ENCODE results near the gene CCDC85A. TPM values are rescaled to one million over a fixed set of nuclear protein-coding genes. Genes with fewer than 3 reads are reported as not detected.

The CCDC85A gene
- total RNA-seq, 4 donors from 2014 or later, result 2.7 to 3.7 (median 3.6) TPM

- intact Hi-C loops (cut with DNase I; ENCODE audit: low total_unique reads), result no loop called here
- no peak for TF ChIP-seq POLR2A (IDR thresholded peaks at IDR 0.05)
- 56 to 59% methylated on average over 2 of the region's 2 CpGs for WGBS, 2 donors
- no peak overlapping the region for H3K4me3 ChIP-seq (ENCODE audit: low read depth, poor library complexity, severe bottlenecking)
- DNase-seq (ENCODE audit: low spot score in 2 of 2), result no peak
Measured at GRCh38 chr2:56263876-56264275, 80.1 kb downstream of the CCDC85A start.

- TF ChIP-seq CTCF (IDR thresholded peaks at IDR 0.05) (no peak), POLR2A (IDR thresholded peaks at IDR 0.05) (no peak)
- WGBS, 2 donors, result 68 to 72% methylated on average over 5 of the region's 5 CpGs
- H3K4me3 ChIP-seq (ENCODE audit: low read depth, poor library complexity, severe bottlenecking), result no peak overlapping the region
- no peak for DNase-seq (ENCODE audit: low spot score in 2 of 2)
- intact Hi-C loops (cut with DNase I; ENCODE audit: low total_unique reads), result no loop called here
Measured at GRCh38 chr2:56266761-56267414, 83.1 kb downstream of the CCDC85A start.

GRCh38 chr2:56267415-56267788, 83.6 kb downstream of the CCDC85A start:
- intact Hi-C loops (cut with DNase I; ENCODE audit: low total_unique reads), result no loop called here
- DNase-seq (ENCODE audit: low spot score in 2 of 2), result no peak
- H3K4me3 ChIP-seq (ENCODE audit: low read depth, poor library complexity, severe bottlenecking), result no peak overlapping the region
- no peak for TF ChIP-seq POLR2A (IDR thresholded peaks at IDR 0.05)
- no peak for TF ChIP-seq CTCF (IDR thresholded peaks at IDR 0.05)
- whole genome bisulfite sequencing, 2 donors, result 73 to 78% methylated on average over 3 of the region's 3 CpGs

GRCh38 chr2:56268856-56269255, 85.1 kb downstream of the CCDC85A start:
- intact Hi-C loops (cut with DNase I; ENCODE audit: low total_unique reads), result no loop called here
- DNase-seq (ENCODE audit: low spot score in 2 of 2), result no peak
- 78 to 80% methylated on average over 2 of the region's 2 CpGs for WGBS, 2 donors
- no peak overlapping the region for H3K4me3 ChIP-seq (ENCODE audit: low read depth, poor library complexity, severe bottlenecking)
- TF ChIP-seq CTCF (IDR thresholded peaks at IDR 0.05) (no peak), POLR2A (IDR thresholded peaks at IDR 0.05) (no peak)

GRCh38 chr2:56271275-56271674, 87.5 kb downstream of the CCDC85A start:
- TF ChIP-seq CTCF (IDR thresholded peaks at IDR 0.05) (no peak), POLR2A (IDR thresholded peaks at IDR 0.05) (no peak)
- 80 to 84% methylated on average over 2 of the region's 2 CpGs for WGBS, 2 donors
- DNase-seq (ENCODE audit: low spot score in 2 of 2), result no peak
- no peak overlapping the region for H3K4me3 ChIP-seq (ENCODE audit: low read depth, poor library complexity, severe bottlenecking)
- intact Hi-C loops (cut with DNase I; ENCODE audit: low total_unique reads), result no loop called here

GRCh38 chr2:56285224-56285623, 101.4 kb downstream of the CCDC85A start:
- 96 to 97% methylated on average over 5 of the region's 5 CpGs for WGBS, 2 donors
- TF ChIP-seq POLR2A (IDR thresholded peaks at IDR 0.05), result no peak
- TF ChIP-seq CTCF (IDR thresholded peaks at IDR 0.05), result no peak
- H3K4me3 ChIP-seq (ENCODE audit: low read depth, poor library complexity, severe bottlenecking), result no peak overlapping the region
- intact Hi-C loops (cut with DNase I; ENCODE audit: low total_unique reads), result no loop called here
- no peak for DNase-seq (ENCODE audit: low spot score in 2 of 2)

Data from lower leg skin (tissue), 4 donors.